Kidney capillary endothelial cell (primary cell): ENCODE measurements around the gene HIVEP2.

ENCODE experiments used
- DNase-seq: peaks from one replicate; pipeline ENCODE4 v3.0.0-alpha.2; 2018; ENCODE audit warnings: low spot score

The HIVEP2 gene

GRCh38 chr6:142773324-142773723 lies 171.7 kb downstream of the HIVEP2 start:
- no peak for DNase-seq

DNA sequence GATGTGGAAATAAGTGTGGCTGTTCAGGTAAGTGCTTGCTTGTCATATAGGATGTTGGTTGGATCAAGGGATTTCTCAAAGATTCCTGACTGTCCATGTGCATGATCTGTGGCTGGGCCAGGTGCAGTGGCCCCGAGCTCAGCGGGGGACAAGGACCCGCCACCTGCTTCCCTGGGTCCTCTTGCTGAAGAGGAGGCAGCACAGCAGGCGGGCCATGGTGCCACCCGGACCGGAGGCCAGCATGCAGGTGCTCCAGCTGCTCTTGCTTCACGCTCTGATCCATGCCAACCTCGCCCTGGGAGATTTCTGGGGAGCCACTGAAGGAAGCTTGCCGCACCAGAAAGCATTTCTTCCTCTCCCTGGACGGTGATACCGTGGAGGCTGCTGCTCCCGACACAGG lies 173.8 kb downstream of the HIVEP2 start:
- no peak for DNase-seq

- no peak for DNase-seq
These were observed 179.7 kb downstream of the HIVEP2 start for GRCh38 chr6:142765306-142765705.

DNA sequence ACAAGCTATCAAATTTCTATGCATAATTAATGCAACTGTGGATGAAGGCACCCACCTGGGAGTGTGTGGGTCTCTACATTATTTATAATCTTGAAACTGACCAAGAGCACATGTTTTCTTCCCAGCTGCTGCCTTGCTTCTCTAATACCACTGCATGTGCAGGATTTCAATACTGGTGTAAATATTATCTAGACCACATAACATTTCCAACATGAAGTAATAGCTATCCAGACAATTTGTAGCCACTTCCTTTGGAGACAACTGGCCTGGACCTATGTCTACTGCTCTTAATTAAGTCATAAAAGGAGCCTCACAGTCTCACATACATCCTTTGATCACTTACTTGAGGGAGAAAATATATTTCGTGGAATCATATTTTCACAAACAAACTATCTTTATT lies 180.7 kb downstream of the HIVEP2 start:
- peak; percentile 36 for DNase-seq

DNA sequence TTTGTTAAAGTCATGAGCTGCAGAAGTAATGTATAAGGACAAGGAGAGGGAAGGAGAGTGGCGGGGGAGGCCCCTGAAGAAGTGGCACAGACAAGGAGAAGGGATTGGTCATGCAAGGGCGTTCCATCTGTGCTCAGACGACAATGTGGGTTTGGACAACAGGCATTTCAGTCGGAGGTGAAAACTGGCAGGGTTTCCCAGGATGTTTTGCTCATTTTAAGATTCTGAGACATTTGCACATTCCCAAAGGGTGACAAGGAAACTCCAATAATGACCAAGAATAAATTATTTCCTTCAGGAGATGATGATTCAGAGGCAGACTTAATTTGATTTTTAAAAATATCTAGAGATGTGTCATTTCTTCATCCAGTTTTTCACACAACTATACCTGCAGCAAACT lies 181.8 kb downstream of the HIVEP2 start:
- peak; percentile 91 for DNase-seq

DNA sequence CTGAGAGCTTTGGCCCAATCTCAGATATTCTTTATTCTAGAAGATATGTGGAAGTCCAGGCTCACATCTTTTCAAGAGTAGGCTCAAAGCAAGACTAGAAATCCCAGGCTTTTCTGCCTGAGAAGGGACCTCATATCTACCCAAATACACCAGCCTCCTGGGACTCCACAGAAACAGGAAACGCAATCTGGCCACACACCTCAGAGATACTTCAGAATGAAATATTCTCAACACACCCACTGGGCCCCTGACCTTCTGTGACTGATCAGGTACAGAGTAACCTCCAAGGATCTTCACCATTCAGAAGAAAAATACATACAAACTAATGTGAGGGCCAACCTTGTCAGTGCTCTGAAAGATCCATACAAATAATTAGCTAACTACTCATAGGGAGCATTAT lies 183.2 kb downstream of the HIVEP2 start:
- DNase-seq: no peak

GRCh38 chr6:142760152-142760551 lies 184.8 kb downstream of the HIVEP2 start:
- no peak for DNase-seq

- no peak for DNase-seq
These were observed 186.3 kb downstream of the HIVEP2 start for GRCh38 chr6:142758629-142759025.

- no peak for DNase-seq
These were observed 186.9 kb downstream of the HIVEP2 start for GRCh38 chr6:142757852-142758628.

DNA sequence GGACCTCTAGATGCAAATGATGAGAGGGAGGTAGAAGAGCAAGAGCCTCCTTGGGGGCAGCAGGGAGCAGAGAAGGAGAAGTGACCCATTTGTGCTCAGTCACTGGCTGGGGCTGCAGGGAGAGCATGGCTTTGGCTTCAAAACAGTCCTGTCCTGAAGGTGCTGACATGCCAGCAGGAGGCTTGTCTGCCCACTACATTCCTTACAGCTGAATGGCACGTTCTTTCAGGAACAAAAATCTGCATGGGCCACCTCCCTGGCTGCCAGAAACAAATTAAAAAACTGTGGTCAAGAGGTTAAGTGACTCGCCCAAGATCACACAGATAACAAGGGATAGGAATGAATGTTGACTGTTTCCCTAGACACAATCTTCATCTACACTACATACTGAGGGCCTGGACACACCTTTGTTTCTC lies 188.8 kb downstream of the HIVEP2 start:
- DNase-seq: peak; percentile 60

GRCh38 chr6:142753196-142753595 lies 191.8 kb downstream of the HIVEP2 start:
- no peak for DNase-seq

DNA sequence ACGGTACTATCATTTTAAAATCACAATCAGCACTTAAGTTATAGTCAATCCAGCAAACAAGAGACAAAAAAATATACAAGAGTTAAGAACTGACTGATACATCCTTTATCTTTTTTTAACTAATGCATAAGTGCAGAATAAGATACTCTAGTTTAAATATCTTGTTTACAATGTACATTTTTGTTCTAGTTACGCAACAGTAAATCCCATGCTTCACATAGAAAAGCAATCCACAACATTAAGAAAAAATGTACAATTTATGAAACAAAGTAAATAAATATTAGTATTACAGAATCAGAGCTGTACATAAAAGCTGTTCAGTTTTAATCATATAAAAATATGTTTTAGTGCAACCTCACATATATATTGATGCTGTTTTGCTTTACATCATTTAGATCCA lies 192.6 kb downstream of the HIVEP2 start:
- no peak for DNase-seq

GRCh38 chr6:142751452-142751851 lies 193.5 kb downstream of the HIVEP2 start:
- DNase-seq: no peak

DNA sequence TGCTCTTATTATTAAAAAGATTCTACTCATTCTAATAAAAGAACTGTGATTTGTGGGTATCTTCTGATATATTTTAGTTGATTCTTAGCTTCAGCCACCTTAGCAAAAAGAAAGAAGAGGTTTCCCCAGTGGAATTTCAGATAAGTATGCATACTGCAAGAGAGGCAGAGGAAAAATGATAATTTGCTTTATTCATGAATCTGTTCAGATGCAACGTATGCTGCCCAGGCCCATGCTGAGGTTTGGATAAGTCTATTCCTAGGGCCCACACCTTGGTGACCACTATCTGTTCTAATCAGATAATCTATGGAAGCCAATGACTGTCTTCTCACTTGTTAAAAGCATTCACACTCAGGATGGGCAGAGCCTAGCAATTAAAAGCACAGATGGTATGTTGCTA lies 194.0 kb downstream of the HIVEP2 start:
- no peak for DNase-seq

DNA sequence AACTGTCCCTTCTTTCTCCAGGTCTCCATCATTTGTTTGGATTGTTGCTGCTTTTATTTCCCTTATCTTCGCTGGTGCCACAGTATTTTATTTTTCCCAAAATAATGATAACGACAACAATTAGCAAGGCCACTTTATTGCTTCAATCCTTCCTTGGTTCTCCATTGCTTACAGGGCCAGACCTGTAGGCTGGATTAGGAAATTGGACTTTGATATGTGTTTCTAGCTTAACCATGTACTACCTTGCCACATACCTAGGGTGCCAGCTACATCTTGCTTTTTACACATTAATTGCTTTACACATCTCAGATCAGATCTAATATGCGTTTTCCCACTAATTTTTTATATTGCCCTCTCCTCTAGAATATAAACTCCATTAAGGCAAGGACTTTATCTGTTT lies 195.4 kb downstream of the HIVEP2 start:
- DNase-seq: no peak

- DNase-seq: no peak
These were observed 198.5 kb downstream of the HIVEP2 start for GRCh38 chr6:142746524-142746923.

GRCh38 chr6:142744836-142745235 lies 200.1 kb downstream of the HIVEP2 start:
- DNase-seq: no peak

DNA sequence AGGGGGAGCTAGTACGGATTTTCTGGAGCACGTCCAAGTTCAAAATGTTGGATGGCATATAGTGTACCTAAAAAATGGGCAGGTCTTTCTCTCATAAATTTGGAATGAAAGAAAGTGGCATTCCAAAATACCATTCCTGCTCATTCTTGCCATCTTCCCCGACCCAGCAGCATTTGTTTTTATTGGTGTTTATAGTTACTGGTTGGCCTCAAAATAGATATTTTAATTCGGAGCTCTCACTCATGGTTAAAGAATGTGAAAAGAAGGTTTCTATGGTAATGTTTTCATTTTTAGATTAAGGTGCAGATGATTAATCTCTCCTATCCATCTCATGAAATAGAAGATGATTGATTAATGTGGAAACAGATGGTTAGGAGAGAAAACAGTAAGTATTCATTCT lies 204.5 kb downstream of the HIVEP2 start:
- no peak for DNase-seq

- DNase-seq: no peak
These were observed 206.2 kb downstream of the HIVEP2 start for GRCh38 chr6:142738731-142739130.

- no peak for DNase-seq
These were observed 207.0 kb downstream of the HIVEP2 start for GRCh38 chr6:142738035-142738396.

GRCh38 chr6:142737368-142738034 lies 207.5 kb downstream of the HIVEP2 start:
- no peak for DNase-seq

- peak; percentile 29 for DNase-seq
These were observed 209.8 kb downstream of the HIVEP2 start for GRCh38 chr6:142735204-142735603.

- no peak for DNase-seq
These were observed 212.2 kb downstream of the HIVEP2 start for GRCh38 chr6:142732790-142733189.

- DNase-seq: no peak
These were observed 213.4 kb downstream of the HIVEP2 start for GRCh38 chr6:142731611-142732010.
